C1 segment of cervical spinal cord (tissue), 14 donors: Measurements from ENCODE around the gene DCC.
A peak's percentile ranks its signal among the peaks of the same experiment; 100 is the strongest.

ENCODE experiments used
- DNase-seq, 14 donors: peaks; one replicate each; lab custom pipeline; 2025; lab: John Stamatoyannopoulos, UW

DCC gene

GRCh38 chr18:52339891-52340371 lies at the start of gene DCC:
Gene DCC, plus strand, starts transcription at chr18:52340197. Its CDS starts 591 bp downstream, at chr18:52340788.
- peak in 12 of 14 donors; percentile 3 to 68 (median 35) for DNase-seq

GRCh38 chr18:52310651-52311050 lies 29.3 kb upstream of the DCC start:
- no peak for DNase-seq

GRCh38 chr18:52311331-52311730 lies 28.7 kb upstream of the DCC start:
- DNase-seq: no peak

- DNase-seq: no peak
Measured at GRCh38 chr18:52312346-52312745, 27.7 kb upstream of the DCC start.

GRCh38 chr18:52313213-52313612 lies 26.8 kb upstream of the DCC start:
- DNase-seq: no peak

- DNase-seq: no peak
Measured at GRCh38 chr18:52319424-52319983, 20.5 kb upstream of the DCC start.

- no peak for DNase-seq
Measured at GRCh38 chr18:52322307-52322706, 17.7 kb upstream of the DCC start.

- no peak for DNase-seq
Measured at GRCh38 chr18:52323802-52324201, 16.2 kb upstream of the DCC start.

GRCh38 chr18:52325997-52326396 lies 14.0 kb upstream of the DCC start:
- no peak for DNase-seq

- no peak for DNase-seq
Measured at GRCh38 chr18:52333860-52334259, 6.1 kb upstream of the DCC start.

GRCh38 chr18:52334307-52334706 lies 5.7 kb upstream of the DCC start:
- DNase-seq: no peak

GRCh38 chr18:52334896-52335295 lies 5.1 kb upstream of the DCC start:
- no peak for DNase-seq

- DNase-seq: no peak
Measured at GRCh38 chr18:52337276-52337675, 2.7 kb upstream of the DCC start.

GRCh38 chr18:52340406-52341102 lies 557 bp downstream of the DCC start:
- DNase-seq: peak in 3 of 14 donors; percentile 12 to 56 (median 31)

GRCh38 chr18:52341103-52341432 lies 1.1 kb downstream of the DCC start:
- DNase-seq: peak in 1 of 14 donors; percentile 17

GRCh38 chr18:52341608-52342381 lies 1.8 kb downstream of the DCC start:
- DNase-seq: peak in 7 of 14 donors; percentile 12 to 64 (median 35)

GRCh38 chr18:52342456-52342855 lies 2.5 kb downstream of the DCC start:
- DNase-seq: no peak

GRCh38 chr18:52343138-52343537 lies 3.1 kb downstream of the DCC start:
- DNase-seq: peak in 1 of 14 donors; percentile 25

- peak in 1 of 14 donors; percentile 9 for DNase-seq
Measured at GRCh38 chr18:52343731-52344340, 3.8 kb downstream of the DCC start.

GRCh38 chr18:52344881-52345280 lies 4.9 kb downstream of the DCC start:
- DNase-seq: no peak

GRCh38 chr18:52345428-52345827 lies 5.4 kb downstream of the DCC start:
- DNase-seq: no peak

- DNase-seq: no peak
Measured at GRCh38 chr18:52348209-52348608, 8.2 kb downstream of the DCC start.
